GM18519 (cell line): Measurements from ENCODE around the gene CCDC39.

Experiments used
- ATAC-seq: cut with Tn5 transposase; IDR thresholded peaks from one replicate; pipeline ENCODE4 v1.9.1; 2021; ENCODE audit warnings: mild to moderate bottlenecking, moderate library complexity; ENCODE audit not compliant: unreplicated experiment, low FRiP score

The CCDC39 gene

GRCh38 chr3:180679178-180680096 lies at the start of gene CCDC39:
TSS of gene CCDC39 (minus strand) at chr3:180679489. CDS start at chr3:180679380, 109 bp downstream.
- peak; percentile 96 for ATAC-seq

GRCh38 chr3:180720012-180720411 lies 40.7 kb upstream of the CCDC39 start:
- ATAC-seq = no peak

- no peak for ATAC-seq
These were observed 28.6 kb upstream of the CCDC39 start for GRCh38 chr3:180707896-180708295.

GRCh38 chr3:180705619-180706018 lies 26.3 kb upstream of the CCDC39 start:
- ATAC-seq = no peak

- no peak for ATAC-seq
These were observed 25.2 kb upstream of the CCDC39 start for GRCh38 chr3:180704532-180704931.

- ATAC-seq = no peak
These were observed 21.7 kb upstream of the CCDC39 start for GRCh38 chr3:180700941-180701340.

GRCh38 chr3:180698760-180699270 lies 19.5 kb upstream of the CCDC39 start:
- ATAC-seq = no peak

- ATAC-seq = no peak
These were observed 15.0 kb upstream of the CCDC39 start for GRCh38 chr3:180694321-180694720.

- ATAC-seq = no peak
These were observed 14.4 kb upstream of the CCDC39 start for GRCh38 chr3:180693656-180694055.

GRCh38 chr3:180690061-180690460 lies 10.8 kb upstream of the CCDC39 start:
- ATAC-seq = no peak

GRCh38 chr3:180684807-180685206 lies 5.5 kb upstream of the CCDC39 start:
- no peak for ATAC-seq

GRCh38 chr3:180683816-180684215 lies 4.5 kb upstream of the CCDC39 start:
- no peak for ATAC-seq

- peak; percentile 37 for ATAC-seq
These were observed 775 bp upstream of the CCDC39 start for GRCh38 chr3:180680097-180680430.

- no peak for ATAC-seq
These were observed 1.1 kb downstream of the CCDC39 start for GRCh38 chr3:180678231-180678630.

- ATAC-seq = no peak
These were observed 17.8 kb downstream of the CCDC39 start for GRCh38 chr3:180661444-180661843.

- ATAC-seq = no peak
These were observed 22.2 kb downstream of the CCDC39 start for GRCh38 chr3:180657094-180657493.

GRCh38 chr3:180656406-180656805 lies 22.9 kb downstream of the CCDC39 start:
- no peak for ATAC-seq

GRCh38 chr3:180646187-180646790 lies 33.0 kb downstream of the CCDC39 start:
- peak; percentile 65 for ATAC-seq

GRCh38 chr3:180640987-180641386 lies 38.3 kb downstream of the CCDC39 start:
- ATAC-seq = no peak

GRCh38 chr3:180633722-180634121 lies 45.6 kb downstream of the CCDC39 start:
- ATAC-seq = no peak

- no peak for ATAC-seq
These were observed 48.0 kb downstream of the CCDC39 start for GRCh38 chr3:180631317-180631716.

GRCh38 chr3:180630371-180630770 lies 48.9 kb downstream of the CCDC39 start:
- no peak for ATAC-seq
